Stimulated activated naive CD8-positive, alpha-beta T cell treated with anti-CD3 and anti-CD28 coated beads, Interleukin-15, Interleukin-2, amounts not matched to agents 100 ng/mL and 50 ng/mL, for 24 hours (primary cell): ENCODE measurements around the gene OSBPL8.

Experiments used
- H3K27ac Mint-ChIP-seq: one replicate; pipeline ENCODE4 v1.8.0; 2021; ENCODE audit warnings: mild to moderate bottlenecking, mixed read lengths
- H3K27me3 Mint-ChIP-seq: one replicate; pipeline ENCODE4 v1.8.0; 2021; ENCODE audit warnings: mixed read lengths
- H3K36me3 Mint-ChIP-seq: one replicate; pipeline ENCODE4 v1.8.0; 2021; ENCODE audit warnings: low read depth, mixed read lengths
- H3K4me1 Mint-ChIP-seq: one replicate; pipeline ENCODE4 v1.8.0; 2021; ENCODE audit warnings: low read depth, mixed read lengths
- H3K4me3 Mint-ChIP-seq: one replicate; pipeline ENCODE4 v1.8.0; 2021; ENCODE audit warnings: mild to moderate bottlenecking, mixed read lengths
- H3K9me3 Mint-ChIP-seq: one replicate; pipeline ENCODE4 v1.8.0; 2021; ENCODE audit warnings: mixed read lengths

Gene OSBPL8

GRCh38 chr12:76547526-76547925 is 12.0 kb downstream of the OSBPL8 start:
- no peaks in the 10 kb centered on the region for H3K9me3 Mint-ChIP-seq
- no peak overlapping the region for H3K4me3 Mint-ChIP-seq
- no peaks in the 10 kb centered on the region for H3K27me3 Mint-ChIP-seq
- peaks cover 7% of the 10 kb centered on the region for H3K36me3 Mint-ChIP-seq
- H3K4me1 Mint-ChIP-seq = peaks cover 89% of the 10 kb centered on the region
- no peak overlapping the region for H3K27ac Mint-ChIP-seq

- no peak overlapping the region for H3K4me3 Mint-ChIP-seq
- H3K27ac Mint-ChIP-seq = no peak overlapping the region
- peaks cover 13% of the 10 kb centered on the region for H3K36me3 Mint-ChIP-seq
- H3K27me3 Mint-ChIP-seq = no peaks in the 10 kb centered on the region
- H3K9me3 Mint-ChIP-seq = no peaks in the 10 kb centered on the region
- peaks cover 91% of the 10 kb centered on the region for H3K4me1 Mint-ChIP-seq
Observed at GRCh38 chr12:76546889-76547288, 12.7 kb downstream of the OSBPL8 start.

DNA sequence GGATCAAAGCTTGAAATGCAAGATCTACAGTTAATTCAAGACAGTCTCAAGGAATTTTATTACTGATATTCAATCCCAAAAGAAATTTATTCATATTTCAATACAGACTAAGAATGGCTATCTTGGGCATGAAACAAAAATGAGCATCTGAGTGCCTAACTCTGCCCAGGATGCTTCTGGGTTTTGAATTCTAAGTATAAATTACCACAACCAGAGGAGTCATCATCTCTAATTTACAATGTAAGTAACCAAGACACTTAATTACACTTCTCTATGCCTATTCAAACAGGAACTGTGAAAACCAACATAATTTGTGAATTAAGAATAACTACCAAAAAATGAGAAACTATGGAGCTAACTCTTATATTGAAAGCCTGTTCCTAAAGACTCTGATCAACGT is 14.1 kb downstream of the OSBPL8 start:
- Mint-ChIP-seq H3K9me3 (no peaks in the 10 kb centered on the region), H3K27ac (no peak overlapping the region), H3K27me3 (no peaks in the 10 kb centered on the region), H3K4me1 (peaks cover 83% of the 10 kb centered on the region), H3K4me3 (no peak overlapping the region), H3K36me3 (peaks cover 13% of the 10 kb centered on the region)

DNA sequence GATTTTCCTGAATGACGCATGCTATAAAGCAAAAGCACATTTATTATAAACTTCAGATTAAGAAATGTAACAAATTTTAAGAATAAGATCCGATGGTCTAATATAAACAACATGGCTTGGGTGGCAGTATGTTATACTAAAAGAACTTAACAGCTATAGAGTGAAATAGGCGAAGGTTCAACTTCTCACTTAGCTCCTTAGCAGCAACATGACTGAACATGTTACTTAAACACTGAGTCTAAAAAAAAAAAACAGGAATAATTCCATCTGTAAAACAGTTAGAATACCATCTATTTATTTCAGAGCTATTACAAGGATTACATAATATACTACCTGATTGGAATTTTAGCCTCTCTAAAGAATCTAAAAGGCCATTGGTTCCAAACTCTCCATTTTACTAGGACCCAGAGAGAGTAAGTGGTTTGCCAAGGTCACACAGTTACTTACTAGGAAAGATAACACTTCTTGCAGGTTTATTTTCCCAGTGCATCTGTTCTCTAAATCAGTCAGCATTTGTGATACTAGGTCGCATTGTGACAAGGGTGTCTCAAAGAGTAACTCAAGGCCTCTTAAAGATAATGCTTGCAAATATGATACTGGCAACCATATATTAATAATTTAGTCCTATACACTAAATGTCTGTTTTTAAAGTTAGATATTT is 14.8 kb downstream of the OSBPL8 start:
- H3K27ac Mint-ChIP-seq = no peak overlapping the region
- peaks cover 80% of the 10 kb centered on the region for H3K4me1 Mint-ChIP-seq
- no peak overlapping the region for H3K4me3 Mint-ChIP-seq
- peaks cover 11% of the 10 kb centered on the region for H3K36me3 Mint-ChIP-seq
- no peaks in the 10 kb centered on the region for H3K9me3 Mint-ChIP-seq
- no peaks in the 10 kb centered on the region for H3K27me3 Mint-ChIP-seq

GRCh38 chr12:76543813-76544347 is 15.7 kb downstream of the OSBPL8 start:
- H3K36me3 Mint-ChIP-seq = peaks cover 9% of the 10 kb centered on the region
- no peaks in the 10 kb centered on the region for H3K9me3 Mint-ChIP-seq
- no peak overlapping the region for H3K27ac Mint-ChIP-seq
- H3K4me3 Mint-ChIP-seq = no peak overlapping the region
- H3K4me1 Mint-ChIP-seq = peaks cover 77% of the 10 kb centered on the region
- no peaks in the 10 kb centered on the region for H3K27me3 Mint-ChIP-seq

DNA sequence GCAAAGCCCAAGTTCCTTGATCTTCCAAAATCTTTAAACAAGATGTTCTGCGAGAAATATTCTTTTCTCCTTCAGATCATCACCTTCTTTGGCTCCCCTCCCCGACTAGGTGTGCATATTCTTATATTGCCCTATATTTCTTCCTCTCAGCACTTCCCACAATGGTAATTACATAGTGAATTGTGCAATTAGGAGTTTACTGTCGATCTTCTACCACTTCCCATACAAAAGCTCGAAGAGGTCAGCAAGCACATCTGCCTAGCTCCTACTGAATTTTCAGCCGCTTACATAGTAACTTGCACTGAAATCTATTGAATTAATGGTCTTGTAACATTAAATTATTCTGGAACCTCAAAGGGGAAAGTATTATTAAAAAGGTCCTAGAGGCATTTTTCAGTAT is 16.7 kb downstream of the OSBPL8 start:
- Mint-ChIP-seq H3K27me3 (no peaks in the 10 kb centered on the region), H3K27ac (no peak overlapping the region), H3K36me3 (peaks cover 9% of the 10 kb centered on the region), H3K4me1 (peaks cover 67% of the 10 kb centered on the region), H3K9me3 (no peaks in the 10 kb centered on the region), H3K4me3 (no peak overlapping the region)

GRCh38 chr12:76539727-76540126 is 19.8 kb downstream of the OSBPL8 start:
- Mint-ChIP-seq H3K4me1 (peaks cover 55% of the 10 kb centered on the region), H3K9me3 (peaks cover 9% of the 10 kb centered on the region), H3K27me3 (no peaks in the 10 kb centered on the region), H3K4me3 (no peak overlapping the region), H3K27ac (no peak overlapping the region), H3K36me3 (peaks cover 29% of the 10 kb centered on the region)

- Mint-ChIP-seq H3K4me1 (peaks cover 55% of the 10 kb centered on the region), H3K27me3 (no peaks in the 10 kb centered on the region), H3K4me3 (no peak overlapping the region), H3K27ac (no peak overlapping the region), H3K9me3 (peaks cover 9% of the 10 kb centered on the region), H3K36me3 (peaks cover 36% of the 10 kb centered on the region)
Observed at GRCh38 chr12:76537923-76538322, 21.6 kb downstream of the OSBPL8 start.

GRCh38 chr12:76536546-76536945 is 23.0 kb downstream of the OSBPL8 start:
- H3K27ac Mint-ChIP-seq = no peak overlapping the region
- peaks cover 51% of the 10 kb centered on the region for H3K4me1 Mint-ChIP-seq
- H3K36me3 Mint-ChIP-seq = peaks cover 35% of the 10 kb centered on the region
- no peak overlapping the region for H3K4me3 Mint-ChIP-seq
- peaks cover 9% of the 10 kb centered on the region for H3K9me3 Mint-ChIP-seq
- H3K27me3 Mint-ChIP-seq = no peaks in the 10 kb centered on the region

- H3K4me3 Mint-ChIP-seq = no peak overlapping the region
- peaks cover 45% of the 10 kb centered on the region for H3K36me3 Mint-ChIP-seq
- H3K27me3 Mint-ChIP-seq = no peaks in the 10 kb centered on the region
- H3K4me1 Mint-ChIP-seq = peaks cover 58% of the 10 kb centered on the region
- H3K27ac Mint-ChIP-seq = no peak overlapping the region
- H3K9me3 Mint-ChIP-seq = peaks cover 9% of the 10 kb centered on the region
Observed at GRCh38 chr12:76535170-76535569, 24.4 kb downstream of the OSBPL8 start.

- Mint-ChIP-seq H3K27me3 (no peaks in the 10 kb centered on the region), H3K27ac (no peak overlapping the region), H3K4me1 (peaks cover 63% of the 10 kb centered on the region), H3K9me3 (peaks cover 9% of the 10 kb centered on the region), H3K4me3 (no peak overlapping the region), H3K36me3 (peaks cover 45% of the 10 kb centered on the region)
Observed at GRCh38 chr12:76533331-76533730, 26.2 kb downstream of the OSBPL8 start.

DNA sequence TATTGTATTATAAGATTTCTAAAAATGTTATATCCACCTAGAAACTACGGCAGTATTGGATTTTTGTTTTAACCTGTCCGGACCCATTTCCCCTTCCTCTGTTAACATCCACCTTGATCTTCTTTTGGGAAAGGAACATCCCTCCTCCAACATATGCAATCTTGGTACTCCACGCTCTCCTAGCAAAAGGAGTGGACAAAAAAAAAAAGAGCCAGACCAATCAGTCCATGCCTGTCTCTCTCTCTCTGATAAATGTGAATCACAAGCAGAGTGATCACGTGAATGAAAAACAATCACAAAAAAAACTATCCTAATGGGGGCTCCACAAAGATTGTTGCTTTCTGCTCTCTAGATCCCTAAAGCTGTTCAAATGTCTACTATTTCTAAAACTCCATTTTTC is 27.1 kb downstream of the OSBPL8 start:
- Mint-ChIP-seq H3K4me3 (no peak overlapping the region), H3K9me3 (peaks cover 9% of the 10 kb centered on the region), H3K36me3 (peaks cover 45% of the 10 kb centered on the region), H3K27me3 (no peaks in the 10 kb centered on the region), H3K4me1 (peaks cover 63% of the 10 kb centered on the region), H3K27ac (no peak overlapping the region)

DNA sequence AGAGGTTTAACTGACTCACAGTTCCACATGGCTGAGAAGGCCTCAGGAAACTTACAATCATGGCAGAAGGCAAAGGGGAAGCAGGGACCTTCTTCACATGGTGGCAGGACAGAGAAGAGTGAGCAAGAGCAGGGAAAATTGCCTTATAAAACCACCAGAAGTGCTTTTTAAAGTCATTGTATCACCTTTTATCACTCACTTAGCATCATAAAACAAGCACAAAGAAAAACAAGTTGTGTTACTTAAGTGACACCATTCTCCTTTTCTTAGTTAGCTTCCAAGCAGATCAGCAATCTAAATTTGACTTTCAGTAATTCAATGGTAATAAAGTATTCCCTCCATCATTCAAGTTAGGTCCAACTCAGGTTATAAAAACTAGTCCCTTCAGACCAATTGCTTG is 28.5 kb downstream of the OSBPL8 start:
- H3K36me3 Mint-ChIP-seq = peaks cover 34% of the 10 kb centered on the region

GRCh38 chr12:76530516-76530915 is 29.1 kb downstream of the OSBPL8 start:
- Mint-ChIP-seq H3K27me3 (no peaks in the 10 kb centered on the region), H3K36me3 (peaks cover 29% of the 10 kb centered on the region), H3K4me3 (no peak overlapping the region), H3K27ac (no peak overlapping the region), H3K9me3 (peaks cover 1% of the 10 kb centered on the region), H3K4me1 (peaks cover 51% of the 10 kb centered on the region)

More for the DNA sequence above, 28.5 kb downstream of the OSBPL8 start:
- H3K27ac Mint-ChIP-seq = no peak overlapping the region
- peaks cover 5% of the 10 kb centered on the region for H3K9me3 Mint-ChIP-seq
- H3K27me3 Mint-ChIP-seq = no peaks in the 10 kb centered on the region
- peaks cover 55% of the 10 kb centered on the region for H3K4me1 Mint-ChIP-seq
- no peak overlapping the region for H3K4me3 Mint-ChIP-seq

DNA sequence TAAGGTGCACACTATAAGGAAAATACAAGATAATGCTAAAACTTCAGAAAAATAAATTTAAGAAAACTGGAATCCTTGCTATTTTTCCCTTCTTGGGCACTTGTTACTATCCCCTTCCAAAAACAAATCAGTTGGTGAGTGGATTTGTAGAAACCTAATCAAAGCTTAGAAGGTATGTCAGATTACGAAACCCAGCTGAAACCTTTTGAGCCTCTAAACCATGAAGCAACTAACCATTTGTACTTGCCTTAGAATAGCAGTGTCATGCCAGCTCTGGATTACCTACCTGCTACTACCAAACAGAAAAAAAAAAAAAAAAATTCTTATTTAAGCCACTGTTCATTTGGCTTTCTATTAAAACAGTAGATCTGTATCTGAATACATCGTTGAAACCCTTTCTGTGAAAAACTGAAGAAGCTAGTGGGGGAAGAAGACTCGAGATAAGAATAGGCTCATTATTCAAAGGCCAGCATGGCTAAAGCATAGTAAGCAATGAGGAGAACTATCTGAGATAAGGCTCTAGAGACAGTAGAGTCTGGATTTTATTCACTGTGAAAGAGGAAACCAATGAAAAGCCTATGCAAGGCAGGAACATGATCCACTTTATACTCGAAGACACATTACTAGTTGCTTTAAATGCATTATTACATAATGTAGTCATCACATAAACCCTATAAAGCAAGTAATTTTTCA is 30.2 kb downstream of the OSBPL8 start:
- no peaks in the 10 kb centered on the region for H3K27me3 Mint-ChIP-seq
- H3K4me3 Mint-ChIP-seq = no peak overlapping the region
- H3K4me1 Mint-ChIP-seq = peaks cover 45% of the 10 kb centered on the region
- peaks cover 28% of the 10 kb centered on the region for H3K36me3 Mint-ChIP-seq
- H3K27ac Mint-ChIP-seq = no peak overlapping the region
- H3K9me3 Mint-ChIP-seq = no peaks in the 10 kb centered on the region
